ENCODE measurements around the gene CBR4.

GRCh38 chr4:168978001-168978700 lies 31.9 kb downstream of the CBR4 start:
- TF ChIP-seq CTCF (conservative IDR thresholded peaks at IDR 0.05) (no peak), ZFX (IDR thresholded peaks at IDR 0.05) (no peak)

Measured in C4-2B (cell line).